ENCODE results near the gene POU5F1.

The POU5F1 gene

DNA sequence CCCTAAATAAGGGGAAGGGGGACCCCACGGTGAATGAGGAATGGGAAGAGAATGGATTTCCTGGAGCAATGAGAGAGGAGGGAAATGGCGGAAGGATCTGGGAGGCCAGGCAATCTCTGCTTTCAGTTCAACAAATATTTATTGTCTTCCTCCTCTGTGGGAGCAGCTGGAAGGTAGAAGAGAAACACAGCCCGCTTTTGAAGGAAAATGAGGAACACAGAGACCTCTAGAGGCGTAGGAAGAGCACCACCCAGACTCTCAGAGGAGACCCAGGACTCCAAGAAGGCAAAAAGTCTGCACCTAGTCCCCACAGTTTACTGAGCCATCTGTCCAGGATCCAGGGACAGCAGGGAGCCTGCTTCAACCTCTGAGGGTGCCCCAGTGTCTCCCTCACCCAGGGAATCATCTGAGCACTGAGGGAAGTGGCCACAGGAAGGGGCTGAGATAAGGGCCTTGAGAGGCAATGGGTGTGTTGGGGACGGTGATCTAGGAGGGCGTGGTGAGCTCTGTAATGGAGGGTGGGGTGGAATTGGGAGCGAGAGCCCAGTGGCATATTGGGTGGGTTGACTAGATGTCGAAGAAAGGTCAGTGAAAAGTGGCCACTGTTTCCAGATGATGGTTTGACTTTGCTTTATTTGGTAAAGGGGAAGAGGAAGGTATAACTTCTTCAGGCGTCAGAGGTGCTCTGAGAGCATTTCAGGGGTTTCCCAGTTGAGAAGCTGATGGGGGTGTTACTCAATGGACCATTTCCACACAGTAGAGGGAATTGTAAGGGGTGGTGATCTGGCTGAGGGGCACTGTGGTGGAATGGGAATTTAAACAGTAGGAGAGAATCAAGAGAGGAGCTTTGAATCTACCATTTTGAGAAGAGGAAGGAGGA, 55.3 kb downstream of the POU5F1 start:
- DNase-seq (ENCODE audit: low read depth in 2 of 2) = no peak

DNA sequence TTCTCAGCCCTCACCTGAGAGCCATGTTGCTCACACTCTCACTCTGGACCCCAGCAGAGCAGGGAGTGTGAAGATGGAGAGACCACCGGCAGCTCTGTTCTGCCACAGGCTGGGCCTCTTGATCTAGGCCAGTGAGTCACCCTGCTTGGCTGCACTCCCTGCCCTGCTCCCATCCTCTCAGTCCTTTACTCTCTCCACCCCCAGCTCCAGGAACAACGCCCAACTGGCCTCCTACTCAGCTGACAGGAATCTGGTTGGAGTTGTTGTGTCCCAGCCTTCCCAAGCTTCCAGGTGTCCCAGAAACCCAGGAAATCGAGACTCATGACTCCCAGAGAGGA, 56.0 kb downstream of the POU5F1 start, which contains the start of gene PSORS1C1:
PSORS1C1 (plus strand) TSS at position 260 of the 338 bp plus-strand sequence. CDS start 14,833 bp downstream, outside the sequence.
- DNase-seq (ENCODE audit: low read depth in 2 of 2) = no peak

All from stimulated activated CD4-positive, alpha-beta T cell treated with anti-CD3 and anti-CD28 coated beads, Interleukin-1b, Interleukin-23, amount 100 ng/mL, for 4 hours (primary cell).